Measurements from ENCODE around the gene PTPRA.

DNA sequence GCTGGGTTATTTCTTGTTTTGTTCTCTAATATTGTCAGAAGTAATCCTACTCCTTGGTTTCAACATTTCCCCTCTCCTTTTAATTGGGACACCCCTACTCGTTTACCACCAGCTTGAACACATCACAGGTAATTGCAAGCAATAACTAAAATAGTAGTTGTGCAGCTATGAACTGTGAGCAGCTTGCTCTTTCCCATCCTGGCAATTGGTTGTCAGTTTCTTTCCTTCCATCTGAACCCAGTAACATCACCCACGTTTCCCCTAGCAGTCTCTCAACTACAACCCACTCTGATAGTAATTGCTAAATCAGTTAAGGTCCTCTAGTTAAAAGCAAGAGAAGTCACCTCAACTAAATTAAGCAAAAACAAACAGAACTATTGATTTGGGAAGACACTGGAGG is 122.5 kb downstream of the PTPRA start:
- TF ChIP-seq, protein P1, sequence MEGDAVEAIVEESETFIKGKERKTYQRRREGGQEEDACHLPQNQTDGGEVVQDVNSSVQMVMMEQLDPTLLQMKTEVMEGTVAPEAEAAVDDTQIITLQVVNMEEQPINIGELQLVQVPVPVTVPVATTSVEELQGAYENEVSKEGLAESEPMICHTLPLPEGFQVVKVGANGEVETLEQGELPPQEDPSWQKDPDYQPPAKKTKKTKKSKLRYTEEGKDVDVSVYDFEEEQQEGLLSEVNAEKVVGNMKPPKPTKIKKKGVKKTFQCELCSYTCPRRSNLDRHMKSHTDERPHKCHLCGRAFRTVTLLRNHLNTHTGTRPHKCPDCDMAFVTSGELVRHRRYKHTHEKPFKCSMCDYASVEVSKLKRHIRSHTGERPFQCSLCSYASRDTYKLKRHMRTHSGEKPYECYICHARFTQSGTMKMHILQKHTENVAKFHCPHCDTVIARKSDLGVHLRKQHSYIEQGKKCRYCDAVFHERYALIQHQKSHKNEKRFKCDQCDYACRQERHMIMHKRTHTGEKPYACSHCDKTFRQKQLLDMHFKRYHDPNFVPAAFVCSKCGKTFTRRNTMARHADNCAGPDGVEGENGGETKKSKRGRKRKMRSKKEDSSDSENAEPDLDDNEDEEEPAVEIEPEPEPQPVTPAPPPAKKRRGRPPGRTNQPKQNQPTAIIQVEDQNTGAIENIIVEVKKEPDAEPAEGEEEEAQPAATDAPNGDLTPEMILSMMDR (IDR thresholded peaks at IDR 0.05), result no peak
- no peak for TF ChIP-seq POLR2A (IDR thresholded peaks at IDR 0.05)

Data from adrenal gland (tissue), 5 donors.